Endodermal cell (in vitro differentiated cells): ENCODE results near the gene KIF6. TPM values are rescaled to one million over a fixed set of nuclear protein-coding genes. Genes with fewer than 3 reads are reported as not detected.

Experiments
- DNase-seq: peaks from one replicate; pipeline ENCODE4 v3.0.0-alpha.2; 2017
- H3K27ac ChIP-seq: 2 replicates; pipeline ENCODE4 v1.5.1; 2013; ENCODE audit warnings: mild to moderate bottlenecking, low read depth, low read length, moderate library complexity
- H3K27me3 ChIP-seq: 2 replicates; pipeline ENCODE4 v1.6.1; 2013; ENCODE audit warnings: mild to moderate bottlenecking, low read length, moderate library complexity; ENCODE audit not compliant: insufficient read depth, control insufficient read depth, poor library complexity, severe bottlenecking
- H3K36me3 ChIP-seq: 2 replicates; pipeline ENCODE4 v1.7.0; 2013; ENCODE audit warnings: mild to moderate bottlenecking, low read length, moderate library complexity; ENCODE audit not compliant: control insufficient read depth, insufficient read depth
- H3K4me1 ChIP-seq: one replicate; pipeline ENCODE4 v1.7.0; 2013; ENCODE audit warnings: low read length; ENCODE audit not compliant: control insufficient read depth, insufficient read depth
- H3K4me3 ChIP-seq: 2 replicates; pipeline ENCODE4 v1.5.1; 2013; ENCODE audit warnings: mild to moderate bottlenecking, low read length, moderate library complexity
- H3K9ac ChIP-seq: 2 replicates; pipeline ENCODE4 v1.6.1; 2013; ENCODE audit warnings: mild to moderate bottlenecking, low read length, moderate library complexity; ENCODE audit not compliant: poor library complexity, severe bottlenecking; ENCODE audit errors: extremely low read depth
- H3K9me3 ChIP-seq: 2 replicates; pipeline ENCODE4 v1.6.1; 2013; ENCODE audit warnings: mild to moderate bottlenecking, low read length, moderate library complexity; ENCODE audit not compliant: control insufficient read depth
- H3K27ac Mint-ChIP-seq: 2 replicates; pipeline ENCODE4 v1.8.0; 2020; ENCODE audit warnings: mixed read lengths
- H3K27me3 Mint-ChIP-seq: 2 replicates; pipeline ENCODE4 v1.8.0; 2021; ENCODE audit warnings: mild to moderate bottlenecking, mixed read lengths; ENCODE audit not compliant: insufficient read depth
- H3K36me3 Mint-ChIP-seq: 2 replicates; pipeline ENCODE4 v1.8.0; 2020; ENCODE audit warnings: low read depth, mixed read lengths
- H3K4me1 Mint-ChIP-seq: 2 replicates; pipeline ENCODE4 v1.8.0; 2020; ENCODE audit warnings: mixed read lengths
- H3K4me3 Mint-ChIP-seq: 2 replicates; pipeline ENCODE4 v1.8.0; 2020; ENCODE audit warnings: mild to moderate bottlenecking, moderate library complexity, mixed read lengths
- H3K9me3 Mint-ChIP-seq: 2 replicates; pipeline ENCODE4 v1.8.0; 2020; ENCODE audit warnings: mild to moderate bottlenecking, mixed read lengths
- WGBS, 2 experiments: methylation state at CpG; one replicate each; pipeline versions ENCODE4 v1.1.5 to v1.1.7; 2013; ENCODE audit warnings: missing lambda C conversion rate in 2 of 2, mixed read lengths in 1 of 2; ENCODE audit not compliant: insufficient coverage in 1 of 2, insufficient read length in 1 of 2; 5-methylcytosine and 5-hydroxymethylcytosine counted together
- total RNA-seq, 2 donors: library from RNA; stranded (reverse); fragmentation: NEBNext Ultra II Directional in 1 of 2; extraction: Animal tissue kit (Norgen Biotek cat#: 25700) in 1 of 2; gene quantifications; 2 replicates in 1 of 2; 3 replicates in 1 of 2; pipeline ENCODE4 v1.2.1, GENCODE V29; 2021
- TF ChIP-seq, protein P1 (sequence below): fragments of 200-600 bp; sonication (generic); conservative IDR thresholded peaks from 2 replicates; pipeline ENCODE4 v1.5.0; 2021; ENCODE audit warnings: antibody characterized with exemption, mild to moderate bottlenecking

KIF6 gene
- total RNA-seq, 2 donors from 2014 or later, result 0.62 to 1.1 TPM

DNA sequence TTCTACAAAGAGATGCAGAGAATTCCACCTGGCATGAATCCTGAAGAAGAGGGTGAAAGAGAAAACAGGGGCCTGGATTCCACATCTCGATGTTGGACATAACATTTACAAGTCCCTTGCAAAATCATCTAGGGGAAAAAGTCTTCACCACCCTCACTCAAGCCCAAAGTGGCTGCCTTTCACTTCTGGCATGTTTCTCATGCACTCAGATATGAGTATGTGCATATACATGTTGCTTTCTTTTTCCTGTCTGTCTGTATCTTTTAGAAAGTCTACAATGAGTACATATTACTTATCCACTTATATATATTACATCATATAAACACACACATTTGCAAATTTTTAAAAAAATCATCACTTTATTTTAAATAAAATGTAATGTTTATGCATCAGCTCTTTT, 159.3 kb downstream of the KIF6 start:
- no peaks in the 10 kb centered on the region for H3K4me1 ChIP-seq
- TF ChIP-seq, protein P1, sequence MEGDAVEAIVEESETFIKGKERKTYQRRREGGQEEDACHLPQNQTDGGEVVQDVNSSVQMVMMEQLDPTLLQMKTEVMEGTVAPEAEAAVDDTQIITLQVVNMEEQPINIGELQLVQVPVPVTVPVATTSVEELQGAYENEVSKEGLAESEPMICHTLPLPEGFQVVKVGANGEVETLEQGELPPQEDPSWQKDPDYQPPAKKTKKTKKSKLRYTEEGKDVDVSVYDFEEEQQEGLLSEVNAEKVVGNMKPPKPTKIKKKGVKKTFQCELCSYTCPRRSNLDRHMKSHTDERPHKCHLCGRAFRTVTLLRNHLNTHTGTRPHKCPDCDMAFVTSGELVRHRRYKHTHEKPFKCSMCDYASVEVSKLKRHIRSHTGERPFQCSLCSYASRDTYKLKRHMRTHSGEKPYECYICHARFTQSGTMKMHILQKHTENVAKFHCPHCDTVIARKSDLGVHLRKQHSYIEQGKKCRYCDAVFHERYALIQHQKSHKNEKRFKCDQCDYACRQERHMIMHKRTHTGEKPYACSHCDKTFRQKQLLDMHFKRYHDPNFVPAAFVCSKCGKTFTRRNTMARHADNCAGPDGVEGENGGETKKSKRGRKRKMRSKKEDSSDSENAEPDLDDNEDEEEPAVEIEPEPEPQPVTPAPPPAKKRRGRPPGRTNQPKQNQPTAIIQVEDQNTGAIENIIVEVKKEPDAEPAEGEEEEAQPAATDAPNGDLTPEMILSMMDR, result no peak
- no peaks in the 10 kb centered on the region for H3K27me3 Mint-ChIP-seq
- no peak overlapping the region for H3K27ac Mint-ChIP-seq
- 94% methylated on average over 1 of the region's 1 CpG; no CpG with 5 or more reads in 1 of the 2 experiments for WGBS, 2 experiments
- no peaks in the 10 kb centered on the region for H3K9me3 Mint-ChIP-seq
- H3K36me3 Mint-ChIP-seq, result no peaks in the 10 kb centered on the region
- no peak overlapping the region for H3K4me3 Mint-ChIP-seq
- no peaks in the 10 kb centered on the region for H3K36me3 ChIP-seq
- H3K4me3 ChIP-seq, result no peak overlapping the region
- H3K4me1 Mint-ChIP-seq, result no peaks in the 10 kb centered on the region
- peaks cover 15% of the 10 kb centered on the region for H3K27me3 ChIP-seq
- H3K27ac ChIP-seq, result no peak overlapping the region
- H3K9me3 ChIP-seq, result no peaks in the 10 kb centered on the region
- no peak overlapping the region for H3K9ac ChIP-seq
- no peak for DNase-seq

DNA sequence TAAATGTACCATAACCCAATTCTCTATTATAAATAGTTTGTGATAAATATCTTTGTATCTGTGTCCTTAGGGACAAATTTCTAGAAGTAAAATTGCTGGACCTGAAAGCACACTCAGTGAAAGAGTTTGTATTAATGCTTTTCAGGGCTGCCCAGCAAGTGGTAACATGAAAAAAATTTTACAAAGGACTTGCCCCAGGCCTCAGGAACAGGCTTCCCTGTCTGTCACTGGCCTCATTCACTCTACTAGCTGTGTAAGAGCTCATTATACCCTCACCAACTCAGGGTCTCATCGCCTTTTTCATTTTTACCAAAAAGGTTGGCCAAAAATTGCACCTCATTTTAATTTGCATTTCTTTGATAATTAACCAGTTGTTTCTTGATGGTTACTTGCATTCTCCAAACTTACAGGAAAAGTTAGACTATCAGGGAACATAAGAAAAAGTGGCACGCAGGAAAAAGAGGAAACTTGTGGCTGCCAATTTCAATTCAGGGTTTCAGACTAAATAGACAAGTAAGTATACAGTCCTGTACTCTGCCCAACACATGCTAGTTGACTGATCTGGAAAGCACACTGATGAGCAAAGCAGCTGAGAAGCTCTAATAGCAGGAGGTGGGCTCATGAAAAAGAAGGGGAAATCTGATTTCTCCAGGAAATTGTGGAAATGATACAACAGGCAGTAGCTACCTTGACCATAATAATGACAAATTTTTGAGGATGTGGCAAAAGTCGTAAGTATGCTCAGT, 161.5 kb downstream of the KIF6 start:
- Mint-ChIP-seq H3K27ac (no peak overlapping the region), H3K4me3 (no peak overlapping the region), H3K9me3 (no peaks in the 10 kb centered on the region), H3K4me1 (no peaks in the 10 kb centered on the region), H3K36me3 (no peaks in the 10 kb centered on the region), H3K27me3 (peaks cover 2% of the 10 kb centered on the region)
- Histone ChIP-seq H3K9ac (no peak overlapping the region), H3K4me1 (no peaks in the 10 kb centered on the region), H3K36me3 (no peaks in the 10 kb centered on the region), H3K27ac (no peak overlapping the region), H3K9me3 (no peaks in the 10 kb centered on the region), H3K27me3 (peaks cover 37% of the 10 kb centered on the region), H3K4me3 (no peak overlapping the region)
- TF ChIP-seq, protein P1, result no peak
- no peak for DNase-seq
- 84 to 88% methylated on average over 3 of the region's 3 CpGs for WGBS, 2 experiments

DNA sequence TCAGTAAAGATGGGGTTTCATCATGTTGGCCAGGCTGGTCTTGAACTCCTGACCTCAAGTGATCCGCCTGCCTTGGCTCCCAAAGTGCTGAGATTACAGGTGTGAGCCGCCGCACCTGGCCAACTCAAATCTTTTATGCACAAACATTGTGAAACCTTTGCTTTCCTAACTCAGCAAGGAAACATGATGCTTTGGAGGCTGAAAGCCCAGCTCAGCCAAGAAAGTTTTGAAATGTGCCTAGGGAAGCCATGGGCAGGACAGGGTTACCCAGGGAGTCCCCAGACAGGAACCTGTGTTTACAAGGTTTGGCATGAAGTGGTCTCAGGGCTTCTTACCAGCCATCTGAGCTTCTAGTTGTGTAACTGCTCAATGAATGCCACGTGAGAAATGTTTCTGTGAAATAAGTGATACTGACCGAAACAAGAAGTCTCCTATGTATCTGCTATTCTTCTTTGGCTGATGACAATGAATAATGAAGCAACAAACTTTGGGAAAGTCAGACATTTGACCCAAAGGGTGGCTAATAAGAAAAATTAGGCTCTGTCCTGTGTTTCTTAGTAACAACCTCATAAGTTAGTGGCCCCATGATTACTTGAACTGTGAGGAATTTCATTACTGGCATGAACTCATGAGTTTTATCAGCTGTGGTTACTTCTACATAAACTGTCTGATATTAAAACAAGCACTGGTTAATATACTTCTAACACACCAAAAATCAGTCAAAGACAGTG, 163.5 kb downstream of the KIF6 start:
- H3K27me3 ChIP-seq, result peaks cover 52% of the 10 kb centered on the region
- TF ChIP-seq, protein P1, result no peak
- Mint-ChIP-seq H3K27me3 (peaks cover 7% of the 10 kb centered on the region), H3K36me3 (no peaks in the 10 kb centered on the region), H3K4me1 (no peaks in the 10 kb centered on the region), H3K27ac (no peak overlapping the region), H3K4me3 (no peak overlapping the region), H3K9me3 (no peaks in the 10 kb centered on the region)
- no peaks in the 10 kb centered on the region for H3K9me3 ChIP-seq
- H3K36me3 ChIP-seq, result no peaks in the 10 kb centered on the region
- no peak for DNase-seq
- H3K27ac ChIP-seq, result no peak overlapping the region
- H3K9ac ChIP-seq, result no peak overlapping the region
- 90 to 96% methylated on average over 2 to 5 of the region's 5 CpGs for WGBS, 2 experiments
- H3K4me3 ChIP-seq, result no peak overlapping the region
- no peaks in the 10 kb centered on the region for H3K4me1 ChIP-seq
